ENCODE measurements around the gene TMEM266. TPM values are rescaled to one million over a fixed set of nuclear protein-coding genes. Genes with fewer than 3 reads are reported as not detected.
A peak's percentile ranks its signal among the peaks of the same experiment; 100 is the strongest.

Gene TMEM266
- total RNA-seq, 4 donors from 2014 or later, result 0.27 to 2.7 (median 1.5) TPM

DNA sequence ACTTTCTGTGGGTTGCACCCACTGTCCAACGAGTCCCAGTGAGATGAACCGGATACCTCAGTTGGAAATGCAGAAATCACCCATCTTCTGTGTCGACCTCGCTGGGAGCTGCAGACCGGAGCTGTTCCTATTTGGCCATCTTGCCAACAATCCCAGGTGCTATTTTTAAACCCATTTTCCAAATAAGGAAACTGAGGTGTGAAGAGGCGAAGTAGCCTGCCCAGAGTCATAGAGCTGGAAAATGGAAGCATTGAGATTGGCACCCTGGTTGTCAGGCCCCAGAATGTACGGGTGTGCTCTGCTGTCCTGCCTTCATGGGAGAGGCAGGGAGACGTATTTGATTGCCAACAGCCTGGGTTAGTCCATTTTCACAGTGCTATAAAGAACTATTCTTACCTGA, 39.6 kb downstream of the TMEM266 start:
- intact Hi-C loops (cut with DNase I; ENCODE audit: low total_unique reads), result no loop called here
- no peak overlapping the region for H3K4me3 ChIP-seq (ENCODE audit: low read depth, poor library complexity, severe bottlenecking)
- 87 to 91% methylated on average over 8 of the region's 8 CpGs for WGBS, 2 donors
- TF ChIP-seq, protein P1, sequence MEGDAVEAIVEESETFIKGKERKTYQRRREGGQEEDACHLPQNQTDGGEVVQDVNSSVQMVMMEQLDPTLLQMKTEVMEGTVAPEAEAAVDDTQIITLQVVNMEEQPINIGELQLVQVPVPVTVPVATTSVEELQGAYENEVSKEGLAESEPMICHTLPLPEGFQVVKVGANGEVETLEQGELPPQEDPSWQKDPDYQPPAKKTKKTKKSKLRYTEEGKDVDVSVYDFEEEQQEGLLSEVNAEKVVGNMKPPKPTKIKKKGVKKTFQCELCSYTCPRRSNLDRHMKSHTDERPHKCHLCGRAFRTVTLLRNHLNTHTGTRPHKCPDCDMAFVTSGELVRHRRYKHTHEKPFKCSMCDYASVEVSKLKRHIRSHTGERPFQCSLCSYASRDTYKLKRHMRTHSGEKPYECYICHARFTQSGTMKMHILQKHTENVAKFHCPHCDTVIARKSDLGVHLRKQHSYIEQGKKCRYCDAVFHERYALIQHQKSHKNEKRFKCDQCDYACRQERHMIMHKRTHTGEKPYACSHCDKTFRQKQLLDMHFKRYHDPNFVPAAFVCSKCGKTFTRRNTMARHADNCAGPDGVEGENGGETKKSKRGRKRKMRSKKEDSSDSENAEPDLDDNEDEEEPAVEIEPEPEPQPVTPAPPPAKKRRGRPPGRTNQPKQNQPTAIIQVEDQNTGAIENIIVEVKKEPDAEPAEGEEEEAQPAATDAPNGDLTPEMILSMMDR (IDR thresholded peaks at IDR 0.05), result no peak
- no peak for TF ChIP-seq POLR2A (IDR thresholded peaks at IDR 0.05)
- peak in 1 of 2 donors; percentile 23 for DNase-seq (ENCODE audit: low spot score in 2 of 2)

DNA sequence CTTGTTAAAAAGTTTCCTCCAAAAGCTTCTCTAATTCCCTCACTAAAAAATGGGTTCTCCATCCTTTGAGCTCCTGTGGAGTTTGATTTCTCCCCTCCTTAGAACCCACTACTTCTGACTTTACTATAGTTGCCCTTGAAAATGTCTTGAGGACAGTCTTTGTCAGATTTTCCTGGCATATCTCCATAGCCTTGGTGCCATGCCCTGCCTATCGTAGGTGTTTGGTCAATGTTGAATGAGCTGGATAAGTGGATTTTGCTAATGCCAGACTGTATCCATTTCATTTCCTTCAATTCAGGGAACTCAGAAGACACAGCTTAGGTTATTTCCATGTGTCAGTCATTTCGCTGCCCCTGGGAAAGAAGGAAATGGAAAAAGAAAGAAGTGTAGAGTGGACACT, 40.6 kb downstream of the TMEM266 start:
- intact Hi-C loops (cut with DNase I; ENCODE audit: low total_unique reads), result no loop called here
- DNase-seq (ENCODE audit: low spot score in 2 of 2), result no peak
- WGBS, 2 donors, result 82 to 93% methylated on average over 2 of the region's 2 CpGs
- TF ChIP-seq, protein P1 (IDR thresholded peaks at IDR 0.05), result no peak
- TF ChIP-seq POLR2A (IDR thresholded peaks at IDR 0.05), result no peak
- H3K4me3 ChIP-seq (ENCODE audit: low read depth, poor library complexity, severe bottlenecking), result no peak overlapping the region

DNA sequence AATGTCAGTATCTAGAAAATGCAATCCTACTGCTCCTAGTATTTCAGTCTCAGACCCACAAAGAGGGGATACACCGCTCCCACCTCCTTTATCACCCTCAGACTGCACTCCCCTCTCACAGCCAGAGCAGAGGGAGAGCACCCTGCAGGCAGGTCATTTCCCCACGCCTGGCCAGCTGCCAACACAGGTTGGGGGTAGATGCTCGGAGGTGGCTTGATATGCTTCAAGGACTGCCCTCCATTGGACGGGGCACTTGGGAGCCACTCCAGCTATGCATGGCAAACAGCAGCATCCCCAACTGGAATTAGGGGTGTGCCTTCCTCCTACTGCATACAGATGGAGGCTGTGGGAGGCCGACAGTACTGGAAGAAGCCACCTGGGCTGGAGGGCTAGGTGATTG, 41.9 kb downstream of the TMEM266 start:
- DNase-seq (ENCODE audit: low spot score in 2 of 2), result peak in 1 of 2 donors; percentile 84
- intact Hi-C loops (cut with DNase I; ENCODE audit: low total_unique reads), result no loop called here
- no peak overlapping the region for H3K4me3 ChIP-seq (ENCODE audit: low read depth, poor library complexity, severe bottlenecking)
- TF ChIP-seq, protein P1 (IDR thresholded peaks at IDR 0.05), result no peak
- TF ChIP-seq POLR2A (IDR thresholded peaks at IDR 0.05), result no peak
- 82% methylated on average over 5 of the region's 5 CpGs for WGBS, 2 donors

DNA sequence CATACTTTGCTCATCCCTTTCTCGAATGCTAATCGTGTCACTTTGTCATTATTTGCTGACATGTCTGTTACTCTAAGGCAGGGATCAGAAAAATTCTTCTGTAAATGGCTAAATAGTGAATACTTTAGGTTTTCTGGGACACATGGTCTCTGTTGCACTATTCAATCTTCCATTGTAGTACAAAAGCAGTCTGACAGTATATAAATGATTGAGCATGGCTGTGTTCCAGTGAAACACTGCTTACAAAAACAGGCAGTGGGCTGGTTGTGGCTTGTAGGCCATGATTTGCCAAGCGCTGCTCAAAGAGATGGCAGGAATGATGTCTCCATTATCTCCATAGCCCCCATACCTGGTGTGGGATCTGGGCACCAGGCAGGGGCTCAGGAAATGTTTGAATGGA, 45.6 kb downstream of the TMEM266 start:
- intact Hi-C loops (cut with DNase I; ENCODE audit: low total_unique reads), result loop anchor here (5.0 kb wide), 1 partner anchor 837 kb away; no protein-coding TSS in a partner anchor
- peak in 1 of 2 donors; percentile 21 for DNase-seq (ENCODE audit: low spot score in 2 of 2)
- no peak overlapping the region for H3K4me3 ChIP-seq (ENCODE audit: low read depth, poor library complexity, severe bottlenecking)
- 55 to 57% methylated on average over 3 of the region's 3 CpGs for WGBS, 2 donors
- TF ChIP-seq POLR2A (IDR thresholded peaks at IDR 0.05), result no peak
- TF ChIP-seq, protein P1 (IDR thresholded peaks at IDR 0.05), result no peak

DNA sequence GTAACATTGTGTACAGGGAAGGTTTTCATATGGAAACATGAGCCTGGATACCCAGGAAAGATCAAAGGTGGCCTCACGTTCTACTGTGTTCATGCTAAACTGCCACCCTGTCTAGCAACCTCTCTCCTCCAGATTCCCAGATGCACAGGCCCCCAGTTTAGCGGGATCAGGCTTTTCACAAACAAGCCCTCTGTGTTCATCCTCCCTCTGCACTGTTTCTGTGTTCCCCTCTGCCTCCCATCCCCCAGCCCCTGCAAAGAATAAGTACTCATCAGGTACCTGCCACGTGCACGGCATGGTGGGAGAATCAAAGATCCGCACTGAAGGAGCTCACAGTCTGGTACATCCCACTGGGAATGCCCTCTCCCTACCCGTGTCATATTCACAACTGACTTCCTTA, 46.1 kb downstream of the TMEM266 start:
- WGBS, 2 donors, result 75 to 81% methylated on average over 6 of the region's 6 CpGs
- H3K4me3 ChIP-seq (ENCODE audit: low read depth, poor library complexity, severe bottlenecking), result no peak overlapping the region
- peak in 1 of 2 donors; percentile 67 for DNase-seq (ENCODE audit: low spot score in 2 of 2)
- intact Hi-C loops (cut with DNase I; ENCODE audit: low total_unique reads), result loop anchor here (5.0 kb wide), 1 partner anchor 836 kb away; no protein-coding TSS in a partner anchor
- no peak for TF ChIP-seq POLR2A (IDR thresholded peaks at IDR 0.05)
- TF ChIP-seq, protein P1 (IDR thresholded peaks at IDR 0.05), result no peak

DNA sequence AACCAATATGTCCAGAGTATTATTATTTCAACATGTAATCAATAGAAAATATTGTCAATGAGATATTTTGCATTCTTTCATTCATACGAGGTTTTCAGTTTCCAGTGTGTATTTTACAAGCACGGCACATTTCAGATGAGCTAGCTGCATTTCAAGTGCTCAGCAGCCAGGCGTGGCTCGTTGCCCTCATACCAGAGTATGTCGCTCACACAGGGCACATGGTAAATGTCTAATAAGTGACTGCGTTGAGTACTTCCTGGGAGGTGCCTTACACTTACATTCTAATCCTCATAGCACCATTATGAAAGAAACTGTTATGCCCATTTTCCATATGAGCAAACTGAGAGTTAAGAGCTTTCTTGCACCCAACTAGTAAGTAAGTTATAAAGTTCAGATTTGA, 47.4 kb downstream of the TMEM266 start:
- no peak overlapping the region for H3K4me3 ChIP-seq (ENCODE audit: low read depth, poor library complexity, severe bottlenecking)
- intact Hi-C loops (cut with DNase I; ENCODE audit: low total_unique reads), result loop anchor here (5.0 kb wide), 1 partner anchor 835 kb away; no protein-coding TSS in a partner anchor
- DNase-seq (ENCODE audit: low spot score in 2 of 2), result no peak
- no peak for TF ChIP-seq POLR2A (IDR thresholded peaks at IDR 0.05)
- TF ChIP-seq, protein P1 (IDR thresholded peaks at IDR 0.05), result no peak
- 58 to 61% methylated on average over 6 of the region's 6 CpGs for WGBS, 2 donors

All from lower leg skin (tissue), 4 donors.